Activated T-cell treated with anti-CD3 and anti-CD28 coated beads for 4 hours (primary cell): ENCODE measurements around the gene DNLZ.
A peak's percentile ranks its signal among the peaks of the same experiment; 100 is the strongest.

ENCODE experiments used
- DNase-seq: peaks from one replicate; pipeline ENCODE4 v3.0.0-alpha.2; 2020

DNLZ gene

GRCh38 chr9:136313111-136314055 lies 50.2 kb downstream of the DNLZ start:
- no peak for DNase-seq

DNA sequence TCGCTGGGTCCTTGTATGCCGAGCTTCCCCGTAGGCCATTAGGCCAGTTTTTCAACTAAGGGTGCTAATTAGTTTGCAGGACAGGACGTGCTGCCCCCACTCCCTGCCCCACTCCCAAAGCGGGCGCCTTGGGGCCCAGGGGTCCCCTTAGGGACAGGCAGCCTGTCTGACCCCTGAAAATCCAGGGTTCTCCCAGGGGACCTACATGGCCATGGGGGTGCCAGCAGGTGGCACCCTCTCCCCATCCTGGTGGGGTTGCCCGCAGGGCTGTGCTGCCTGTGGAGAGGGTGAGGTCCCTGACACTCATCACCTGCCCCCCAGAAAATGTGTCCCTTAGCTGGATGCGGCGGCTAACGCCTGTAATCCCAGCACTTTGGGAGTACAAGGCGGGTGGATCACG lies 51.1 kb downstream of the DNLZ start:
- DNase-seq = peak; percentile 15

GRCh38 chr9:136312009-136312375 lies 51.6 kb downstream of the DNLZ start:
- no peak for DNase-seq

- no peak for DNase-seq
Measured at GRCh38 chr9:136311051-136312008, 52.2 kb downstream of the DNLZ start.

DNA sequence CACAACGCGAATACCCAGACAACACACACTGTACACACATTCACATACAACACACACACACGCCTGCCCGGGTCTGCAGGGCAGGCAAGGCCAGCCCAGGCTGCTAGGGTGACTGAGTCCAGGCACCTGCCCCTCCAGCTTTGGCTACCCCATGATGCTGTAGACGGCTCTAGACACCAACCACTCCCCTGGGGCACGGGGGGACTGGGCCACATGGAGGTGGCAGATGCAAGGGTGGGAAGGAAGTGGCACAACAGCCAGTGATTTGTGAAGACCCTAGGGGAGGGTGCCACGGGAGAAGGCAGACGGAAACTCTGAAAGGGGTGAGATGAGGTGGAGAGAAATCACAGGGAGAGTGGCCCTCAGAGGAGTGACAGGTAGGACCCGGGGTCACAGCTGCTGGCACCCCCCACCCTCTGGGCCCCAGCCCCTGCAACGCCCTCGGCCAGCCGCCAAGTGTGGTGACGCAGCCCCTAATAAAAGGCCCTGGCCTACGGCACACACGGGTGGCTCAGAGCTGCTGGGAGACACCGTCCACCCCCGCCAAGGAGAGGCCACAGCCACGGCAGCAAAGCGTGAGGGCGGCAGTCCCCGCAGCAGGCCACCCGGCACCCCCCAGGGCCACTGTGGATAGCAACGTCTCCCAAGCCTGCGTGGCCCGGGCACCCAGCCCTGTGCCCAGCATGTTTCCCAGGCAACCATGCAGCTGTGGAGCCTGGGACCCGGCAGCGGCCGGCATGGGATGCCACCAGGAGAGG lies 53.1 kb downstream of the DNLZ start:
- DNase-seq = no peak

DNA sequence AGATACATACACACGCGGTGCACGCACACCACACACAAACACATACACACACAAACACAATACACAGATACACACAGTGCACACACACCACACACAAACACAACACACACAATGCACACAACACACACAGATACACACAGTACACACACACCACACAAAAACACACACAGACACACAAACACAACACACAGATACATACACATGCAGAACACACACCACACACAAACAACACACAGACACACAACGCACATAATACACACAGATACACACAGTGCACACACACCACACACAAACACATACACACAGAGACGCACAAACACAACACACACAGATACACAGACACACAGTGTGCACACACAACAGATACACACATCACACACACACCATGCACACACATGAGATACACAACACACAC lies 53.7 kb downstream of the DNLZ start:
- no peak for DNase-seq
